Kidney (tissue), 14 donors: ENCODE results near the gene CDKN2B. TPM values are rescaled to one million over a fixed set of nuclear protein-coding genes. Genes with fewer than 3 reads are reported as not detected.

Experiments
- DNase-seq, 5 donors: peaks; one replicate each; pipeline ENCODE4 v3.0.0-alpha.2; 2013 to 2020
- FAIRE-seq: peaks from 2 replicates; lab custom pipeline; 2012; peaks lifted over from hg19 to GRCh38; lab: Jason Lieb, UNC
- H3K27ac ChIP-seq, 2 donors: one replicate each; pipeline ENCODE4 v1.7.0; 2013; ENCODE audit warnings: low read depth in 2 of 2, low read length in 2 of 2, inconsistent platforms in 1 of 2
- H3K27me3 ChIP-seq: one replicate; pipeline ENCODE4 v1.7.1; 2013; ENCODE audit warnings: low read length, inconsistent platforms; ENCODE audit not compliant: control insufficient read depth, insufficient read depth
- H3K36me3 ChIP-seq, 3 donors: one replicate each; pipeline versions ENCODE4 v1.7.0 to v1.7.1; 2013; ENCODE audit warnings: low read length in 3 of 3, control low read depth in 1 of 3, inconsistent platforms in 1 of 3; ENCODE audit not compliant: insufficient read depth in 3 of 3, control insufficient read depth in 2 of 3
- H3K4me1 ChIP-seq, 3 donors: one replicate each; pipeline versions ENCODE4 v1.7.0 to v1.7.1; 2013; ENCODE audit warnings: low read length in 3 of 3, inconsistent platforms in 1 of 3, low read depth in 1 of 3; ENCODE audit not compliant: control insufficient read depth in 2 of 3, insufficient read depth in 2 of 3
- H3K4me3 ChIP-seq, 3 donors: one replicate each; pipeline versions ENCODE4 v1.7.0 to v1.8.1; 2013; ENCODE audit warnings: low read length in 3 of 3, control low read depth in 1 of 3, inconsistent platforms in 1 of 3
- H3K9ac ChIP-seq, 3 donors: one replicate each; pipeline versions ENCODE4 v1.7.0 to v1.7.1; 2013; ENCODE audit warnings: low read length in 3 of 3, control low read depth in 1 of 3, inconsistent platforms in 1 of 3
- H3K9me3 ChIP-seq, 3 donors: one replicate each; pipeline versions ENCODE4 v1.7.0 to v1.7.1; 2013; ENCODE audit warnings: low read length in 3 of 3, control low read depth in 1 of 3, inconsistent platforms in 1 of 3; ENCODE audit not compliant: control insufficient read depth in 2 of 3, insufficient read depth in 1 of 3
- intact Hi-C: fragments of 100-400 bp; cut with DNase I; formaldehyde crosslinking; loops from one replicate; pipeline ENCODE4 v1.11.1; 2022
- polyA plus RNA-seq: library from polyadenylated mRNA; stranded (reverse); fragments of 350-450 nt; fragmentation: Illumina TruSeq; extraction: RNeasy Lipid Tissue Mini Kit (QIAGEN cat#74804); gene quantifications from one replicate; pipeline ENCODE4 v1.2.3, GENCODE V29; 2014; ENCODE audit warnings: low read depth, low replicate concordance; ENCODE audit not compliant: insufficient read depth
- total RNA-seq: library from RNA; stranded (reverse); fragmentation: NEBNext Ultra II Directional; extraction: Animal tissue kit (Norgen Biotek cat#: 25700); gene quantifications from one replicate; pipeline ENCODE4 v1.2.1, GENCODE V29; 2021
- TF ChIP-seq, protein P1 (sequence below): IDR thresholded peaks from 3 replicates; pipeline ENCODE4 v1.5.1; 2012; ENCODE audit warnings: mild to moderate bottlenecking, moderate library complexity, borderline replicate concordance; ENCODE audit not compliant: insufficient read depth; ENCODE audit errors: extremely low read depth
- donor health status: control.
- donor health status: control.
- donor health status: control.
- donor health status: control.
- donor health status: control.
- donor health status: DM: yes; HTN: yes; CAD: no.
- donor health status: Normal renal cell carcinoma (clear cell type).

CDKN2B gene
- total and polyA plus RNA-seq, 2 donors from 2014 or later = 0.30 to 1.8 TPM

DNA sequence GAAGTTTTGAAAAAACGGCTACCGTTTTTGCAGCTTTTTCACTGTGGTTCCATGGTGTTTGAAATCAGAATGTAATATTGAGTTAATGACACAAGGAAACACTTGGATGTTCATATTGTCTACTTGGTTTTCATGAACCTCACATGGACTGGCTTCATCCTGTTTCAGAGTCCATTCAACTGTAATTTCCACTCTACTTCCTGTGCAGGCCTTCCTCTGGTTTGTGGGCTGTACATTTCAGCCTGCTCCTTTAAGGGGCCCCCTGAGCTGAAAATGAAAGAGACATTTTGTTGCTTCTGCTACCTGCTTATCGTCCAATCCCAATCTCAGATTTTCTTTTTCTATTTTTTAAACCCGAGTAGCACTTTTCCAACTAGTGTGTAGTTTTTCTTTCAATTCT lies 41.8 kb upstream of the CDKN2B start:
- H3K4me1 ChIP-seq = no peaks in the 10 kb centered on the region
- H3K9ac ChIP-seq = no peak overlapping the region
- H3K27me3 ChIP-seq = no peaks in the 10 kb centered on the region
- H3K9me3 ChIP-seq = no peaks in the 10 kb centered on the region
- H3K4me3 ChIP-seq = no peak overlapping the region
- intact Hi-C loops = no loop called here
- H3K36me3 ChIP-seq = no peaks in the 10 kb centered on the region
- no peak for DNase-seq
- TF ChIP-seq, protein P1, sequence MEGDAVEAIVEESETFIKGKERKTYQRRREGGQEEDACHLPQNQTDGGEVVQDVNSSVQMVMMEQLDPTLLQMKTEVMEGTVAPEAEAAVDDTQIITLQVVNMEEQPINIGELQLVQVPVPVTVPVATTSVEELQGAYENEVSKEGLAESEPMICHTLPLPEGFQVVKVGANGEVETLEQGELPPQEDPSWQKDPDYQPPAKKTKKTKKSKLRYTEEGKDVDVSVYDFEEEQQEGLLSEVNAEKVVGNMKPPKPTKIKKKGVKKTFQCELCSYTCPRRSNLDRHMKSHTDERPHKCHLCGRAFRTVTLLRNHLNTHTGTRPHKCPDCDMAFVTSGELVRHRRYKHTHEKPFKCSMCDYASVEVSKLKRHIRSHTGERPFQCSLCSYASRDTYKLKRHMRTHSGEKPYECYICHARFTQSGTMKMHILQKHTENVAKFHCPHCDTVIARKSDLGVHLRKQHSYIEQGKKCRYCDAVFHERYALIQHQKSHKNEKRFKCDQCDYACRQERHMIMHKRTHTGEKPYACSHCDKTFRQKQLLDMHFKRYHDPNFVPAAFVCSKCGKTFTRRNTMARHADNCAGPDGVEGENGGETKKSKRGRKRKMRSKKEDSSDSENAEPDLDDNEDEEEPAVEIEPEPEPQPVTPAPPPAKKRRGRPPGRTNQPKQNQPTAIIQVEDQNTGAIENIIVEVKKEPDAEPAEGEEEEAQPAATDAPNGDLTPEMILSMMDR = no peak
- H3K27ac ChIP-seq = no peak overlapping the region
- no peak for FAIRE-seq

DNA sequence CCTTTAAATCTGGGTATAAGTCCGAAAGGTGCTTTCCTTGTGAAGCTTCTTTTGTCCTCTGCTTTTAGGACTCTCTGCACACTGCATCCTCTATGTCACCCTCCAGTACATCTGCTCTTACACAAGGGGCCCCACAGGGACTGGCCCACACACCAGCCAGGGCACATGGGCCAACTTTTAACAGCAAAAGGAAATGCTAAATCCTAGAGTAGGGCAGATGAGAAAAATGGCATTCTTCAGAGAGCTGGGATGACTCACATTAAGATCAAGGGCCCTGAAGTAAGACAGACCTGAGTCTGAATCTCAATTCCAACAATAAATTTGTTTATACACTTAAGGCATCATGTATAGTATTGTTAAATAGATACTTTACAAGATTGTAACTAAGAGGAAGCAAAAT lies 40.3 kb upstream of the CDKN2B start:
- Histone ChIP-seq H3K4me3 (no peak overlapping the region), H3K4me1 (no peaks in the 10 kb centered on the region), H3K36me3 (no peaks in the 10 kb centered on the region), H3K9ac (no peak overlapping the region), H3K27me3 (no peaks in the 10 kb centered on the region), H3K27ac (no peak overlapping the region), H3K9me3 (no peaks in the 10 kb centered on the region)
- TF ChIP-seq, protein P1 = no peak
- no peak for DNase-seq
- FAIRE-seq = no peak
- intact Hi-C loops = no loop called here

DNA sequence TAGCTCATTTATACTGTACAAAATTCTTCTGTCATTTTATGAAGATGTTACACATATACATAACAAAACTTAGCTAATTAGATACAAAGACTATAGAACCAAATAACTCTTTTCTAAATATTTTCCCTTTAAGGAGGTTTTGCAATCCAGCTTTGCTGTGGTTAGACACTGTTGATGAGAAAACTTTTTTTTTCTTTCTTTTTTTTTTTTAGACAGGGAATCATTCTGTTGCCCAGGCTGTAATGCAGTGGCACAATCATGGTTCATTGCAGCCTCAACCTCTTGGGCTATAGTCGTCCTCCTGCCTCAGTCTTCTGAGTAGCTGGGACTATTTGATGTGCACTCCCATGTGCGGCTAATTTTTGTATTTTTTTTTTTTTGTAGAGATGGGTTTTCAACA lies 38.5 kb upstream of the CDKN2B start:
- DNase-seq = no peak
- Histone ChIP-seq H3K27ac (no peak overlapping the region), H3K27me3 (no peaks in the 10 kb centered on the region), H3K36me3 (no peaks in the 10 kb centered on the region), H3K9me3 (no peaks in the 10 kb centered on the region), H3K9ac (no peak overlapping the region), H3K4me3 (no peak overlapping the region), H3K4me1 (no peaks in the 10 kb centered on the region)
- FAIRE-seq = no peak
- intact Hi-C loops = no loop called here
- TF ChIP-seq, protein P1 = no peak

DNA sequence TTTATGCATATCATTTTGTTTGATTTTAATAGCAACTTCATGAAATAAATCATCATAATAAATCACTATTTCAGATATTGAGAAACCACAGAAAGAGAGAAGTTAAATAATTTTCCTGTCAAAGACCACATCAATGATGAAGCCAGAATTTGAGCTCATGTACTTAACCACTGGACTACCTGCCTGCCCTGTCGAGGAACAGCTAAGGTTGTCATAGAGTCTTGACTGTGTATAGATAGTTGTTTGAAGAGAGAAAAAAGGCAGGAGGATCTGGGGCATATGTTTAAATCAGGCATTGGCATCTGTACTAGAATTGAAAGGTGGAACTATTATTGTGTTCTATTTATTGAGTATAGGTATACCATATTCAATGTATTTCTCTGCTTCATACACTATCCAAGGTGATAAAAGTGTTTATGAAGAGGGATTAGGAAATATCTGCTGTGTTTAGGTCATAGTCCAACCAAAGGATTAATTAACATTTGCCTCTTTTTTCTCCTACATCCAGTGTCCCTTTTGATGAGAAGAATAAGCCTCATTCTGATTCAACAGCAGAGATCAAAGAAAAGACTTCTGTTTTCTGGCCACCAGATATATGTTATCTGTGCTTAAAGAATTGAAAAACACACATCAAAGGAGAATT lies 37.3 kb upstream of the CDKN2B start:
- Histone ChIP-seq H3K9me3 (no peaks in the 10 kb centered on the region), H3K9ac (no peak overlapping the region), H3K27me3 (no peaks in the 10 kb centered on the region), H3K4me3 (no peak overlapping the region), H3K36me3 (no peaks in the 10 kb centered on the region), H3K4me1 (no peaks in the 10 kb centered on the region), H3K27ac (no peak overlapping the region)
- FAIRE-seq = no peak
- TF ChIP-seq, protein P1 = no peak
- intact Hi-C loops = no loop called here
- no peak for DNase-seq
